ENCODE measurements around the gene TBC1D3G.
"Not testable (repeated sequence)": the region's sequence is repeated elsewhere in the genome, so short reads cannot be mapped to it uniquely, and the experiment has no call there.

TBC1D3G gene

DNA sequence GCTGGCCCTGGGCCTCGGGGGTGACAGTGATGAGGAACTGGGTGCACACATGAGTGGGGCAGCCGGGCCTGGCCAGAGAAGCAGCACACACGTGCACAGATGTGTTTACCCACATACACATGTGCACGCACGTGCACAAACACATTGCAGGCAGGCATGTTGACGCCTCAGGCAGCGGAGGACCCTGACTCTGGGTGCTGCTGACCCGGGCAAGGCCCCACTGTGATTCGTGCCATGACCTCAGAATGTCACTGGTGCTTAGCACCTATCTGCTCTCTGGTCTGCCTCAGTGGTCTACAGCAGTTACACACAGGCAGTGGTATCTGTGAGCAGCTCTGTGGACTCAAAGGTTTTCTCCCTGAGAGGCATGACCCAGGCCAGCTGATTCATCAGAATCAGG, at the start of gene TBC1D3G:
Gene TBC1D3G, plus strand, starts transcription at position 301 of the 400 bp plus-strand sequence. CDS start 1,528 bp downstream, outside the sequence.
- not testable (repeated sequence) for DNase-seq (ENCODE audit: low read depth in 2 of 2, low spot score in 1 of 2)

DNA sequence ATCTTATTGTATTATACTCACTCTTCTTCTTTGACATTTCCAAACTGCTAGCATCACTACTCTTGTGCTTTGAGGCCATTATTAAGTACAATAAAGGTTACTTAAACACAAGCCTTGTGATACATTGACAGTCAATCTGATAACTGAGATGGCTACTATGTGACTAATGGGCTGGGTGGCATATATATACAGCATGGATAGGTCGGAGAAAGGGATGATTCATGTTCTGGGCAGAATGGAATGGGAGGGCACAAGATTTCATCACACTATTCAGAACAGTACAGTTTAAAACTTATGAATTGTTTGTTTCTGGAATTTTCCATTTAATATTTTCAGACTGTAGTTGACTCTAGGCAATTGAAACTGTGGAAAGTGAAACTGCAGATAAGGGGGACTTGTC, 40.4 kb upstream of the TBC1D3G start:
- not testable (repeated sequence) for DNase-seq (ENCODE audit: low read depth in 2 of 2, low spot score in 1 of 2)

DNA sequence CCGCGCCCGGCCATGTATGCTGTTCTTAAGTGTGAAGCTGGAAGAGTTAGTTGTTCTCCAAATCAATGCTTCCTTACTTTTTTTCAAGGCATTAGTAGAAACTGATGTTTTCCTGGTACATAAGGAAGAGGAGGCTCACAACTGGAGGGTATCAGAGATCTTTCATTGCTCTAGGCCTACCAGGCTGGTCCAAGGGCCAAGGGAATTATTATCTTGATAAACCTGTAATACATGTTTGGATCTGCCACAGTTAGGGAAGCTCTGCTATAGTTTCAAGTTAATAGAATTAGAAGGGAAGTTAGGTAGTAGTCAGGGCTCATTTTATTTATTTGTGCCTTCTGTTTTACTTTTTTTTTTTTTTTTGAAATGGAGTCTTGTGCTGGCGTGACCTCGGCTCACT, 39.5 kb upstream of the TBC1D3G start:
- DNase-seq (ENCODE audit: low read depth in 2 of 2, low spot score in 1 of 2): not testable (repeated sequence)

DNA sequence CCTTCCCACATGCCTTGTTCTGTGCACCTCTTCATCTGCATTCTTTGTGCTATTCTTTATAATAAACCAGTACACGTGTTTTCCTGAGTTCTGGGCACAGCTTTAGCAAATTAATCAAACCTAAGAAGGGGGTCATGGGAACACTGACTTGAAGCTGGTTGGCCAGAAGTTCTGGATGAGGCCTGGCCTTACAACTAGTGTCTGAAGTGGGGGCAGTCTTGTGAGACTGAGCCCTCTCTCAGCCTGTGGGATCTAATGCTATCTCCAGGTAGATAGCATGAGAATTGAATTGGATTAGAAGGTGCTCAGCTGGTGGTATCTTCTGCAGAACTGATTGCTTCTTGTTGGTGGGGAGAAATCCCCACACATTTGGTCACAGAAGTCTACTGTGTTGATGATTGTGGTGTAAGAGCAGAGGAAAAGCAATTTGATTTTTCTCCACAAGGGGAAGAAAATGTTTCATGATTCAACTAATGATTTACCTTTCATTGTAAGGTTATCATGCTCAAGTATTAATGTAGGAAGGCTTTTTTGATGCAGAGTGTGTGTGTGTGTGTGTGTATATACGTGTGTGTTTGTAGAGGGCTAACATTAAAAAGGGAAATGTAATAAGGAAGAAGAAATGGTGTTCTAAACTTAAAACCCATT, 33.6 kb upstream of the TBC1D3G start:
- not testable (repeated sequence) for DNase-seq (ENCODE audit: low read depth in 2 of 2, low spot score in 1 of 2)

DNA sequence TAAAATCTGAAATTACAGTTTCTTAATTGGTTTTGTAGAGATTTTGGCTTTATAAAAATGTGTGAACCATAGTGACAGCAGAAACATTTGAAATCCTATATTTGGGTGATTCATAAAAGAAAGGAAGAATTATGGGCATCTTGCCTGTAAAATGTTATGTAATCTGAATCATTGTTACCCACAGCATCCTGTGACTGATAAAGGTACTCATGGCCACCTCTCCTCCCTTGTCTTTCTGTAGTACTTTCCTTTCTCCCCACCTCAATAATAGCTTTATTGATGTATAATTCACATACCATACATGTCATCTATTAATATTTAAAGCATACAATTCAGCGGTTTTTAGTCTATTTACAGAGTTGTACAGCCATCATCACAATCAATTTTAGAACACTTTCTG, 28.5 kb upstream of the TBC1D3G start:
- not testable (repeated sequence) for DNase-seq (ENCODE audit: low read depth in 2 of 2, low spot score in 1 of 2)

DNA sequence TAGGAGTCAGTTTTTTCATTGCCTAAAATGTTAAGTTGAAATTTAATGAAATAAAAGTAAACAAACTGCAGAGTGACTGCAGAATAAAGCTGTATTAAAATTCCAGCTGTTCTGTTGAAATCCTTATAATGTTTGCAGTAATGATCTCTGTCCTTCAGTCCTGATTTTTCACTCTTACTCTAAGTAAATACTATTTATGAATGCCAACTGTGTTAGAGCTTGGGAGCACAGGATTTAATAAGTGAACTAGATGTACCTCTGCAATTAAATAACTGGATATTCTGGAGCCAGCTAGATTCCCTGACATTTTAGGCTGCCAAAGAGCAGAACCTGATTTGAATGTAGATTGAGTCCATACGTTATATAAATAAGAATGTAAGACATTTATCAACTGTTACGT, 7.9 kb upstream of the TBC1D3G start:
- DNase-seq (ENCODE audit: low read depth in 2 of 2, low spot score in 1 of 2): not testable (repeated sequence)

DNA sequence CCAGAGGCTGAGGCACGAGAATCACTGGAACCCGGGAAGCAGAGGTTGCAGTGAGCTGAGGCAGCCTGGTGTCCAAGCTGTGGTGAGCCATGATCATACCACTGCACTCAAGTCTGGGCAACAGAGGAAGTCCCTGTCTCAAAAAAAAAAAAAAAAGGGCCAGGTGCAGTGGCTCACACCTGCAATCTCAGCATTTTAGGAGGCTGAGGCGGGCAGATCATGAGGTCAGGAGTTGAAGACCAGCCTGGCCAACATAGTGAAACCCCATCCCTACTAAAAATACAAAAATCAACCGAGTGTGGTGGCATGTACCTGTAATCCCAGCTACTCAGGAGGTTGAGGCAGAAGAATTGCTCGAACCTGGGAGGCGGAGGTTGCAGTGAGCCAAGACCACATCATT, 38.8 kb downstream of the TBC1D3G start:
- not testable (repeated sequence) for DNase-seq (ENCODE audit: low read depth in 2 of 2, low spot score in 1 of 2)

DNA sequence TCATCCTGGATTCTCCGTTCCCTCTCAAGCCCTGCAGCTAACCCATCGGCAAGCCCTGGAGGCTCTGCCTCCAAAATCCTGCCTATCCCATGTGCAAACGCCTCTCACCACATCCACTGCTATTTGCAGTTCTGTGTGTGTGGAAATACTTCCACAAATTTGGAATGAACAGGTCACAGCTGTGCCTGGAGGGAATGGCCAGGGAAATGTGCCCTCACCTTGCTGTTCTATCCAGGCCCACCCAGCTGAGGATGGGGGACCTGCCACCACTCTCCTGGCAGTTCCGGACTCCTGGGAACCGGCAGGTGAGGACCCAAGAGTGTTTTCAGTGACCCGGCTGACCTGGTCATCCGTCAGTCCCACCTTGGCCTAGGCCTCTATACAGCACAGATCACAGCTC, 52.3 kb downstream of the TBC1D3G start:
- not testable (repeated sequence) for DNase-seq (ENCODE audit: low read depth in 2 of 2, low spot score in 1 of 2)
